ENCODE results near the gene ABHD15. TPM values are rescaled to one million over a fixed set of nuclear protein-coding genes. Genes with fewer than 3 reads are reported as not detected.
A peak's percentile ranks its signal among the peaks of the same experiment; 100 is the strongest.

ABHD15 gene
- total RNA-seq, 2 experiments from 2014 or later = 4.1 to 4.9 TPM

- ATAC-seq (ENCODE audit: poor library complexity) = peak; percentile 22
- Histone ChIP-seq H3K4me3 (ENCODE audit: low read length) (peak overlapping the region; percentile 67), H3K4me1 (ENCODE audit: insufficient read depth, low read length) (peaks cover 67% of the 10 kb centered on the region), H3K36me3 (ENCODE audit: insufficient read depth, low read length) (no peaks in the 10 kb centered on the region), H3K27me3 (ENCODE audit: control insufficient read depth in 1 of 2, insufficient read depth in 2 of 2, low read length in 2 of 2) (no peaks in the 10 kb centered on the region), H3K27ac (ENCODE audit: low read depth in 1 of 2, low read length in 2 of 2) (no peak overlapping the region), H3K9me3 (ENCODE audit: control insufficient read depth in 1 of 2, insufficient read depth in 1 of 2, low read length in 2 of 2) (no peaks in the 10 kb centered on the region)
- Mint-ChIP-seq H3K4me1 (ENCODE audit: low read depth) (peaks cover 50% of the 10 kb centered on the region), H3K4me3 (peak overlapping the region; percentile 92), H3K27ac (peak overlapping the region; percentile 18), H3K9me3 (no peaks in the 10 kb centered on the region), H3K36me3 (ENCODE audit: low read depth) (peaks cover 4% of the 10 kb centered on the region), H3K27me3 (no peaks in the 10 kb centered on the region)
- DNase-seq = peak; percentile 55 to 86 (median 71)
- intact Hi-C loops (cut with DNase I, micrococcal nuclease) = loop anchor here in 1 of 2 experiments (1.0 kb wide), 1 partner anchor 12 kb away; no protein-coding TSS in a partner anchor
- peak; percentile 94 for TF ChIP-seq CTCF (IDR thresholded peaks at IDR 0.05)
- ChIA-PET POLR2A (interaction anchor here (1.0 to 3.2 kb wide), 9 partner anchors 11 to 338 kb away, joined by 3 to 29 read pairs (median 4); partner anchors contain the start of genes ABHD15 and SSH2), CTCF (interaction anchor here (0.6 to 4.9 kb wide), 13 partner anchors 8 to 114 kb away, joined by 3 to 96 read pairs (median 5); partner anchors contain the start of genes ABHD15, CORO6 and TP53I13)
Measured at GRCh38 chr17:29591737-29592608, 25.1 kb upstream of the ABHD15 start.

- Histone ChIP-seq H3K4me1 (ENCODE audit: insufficient read depth, low read length) (peaks cover 74% of the 10 kb centered on the region), H3K27me3 (ENCODE audit: control insufficient read depth in 1 of 2, insufficient read depth in 2 of 2, low read length in 2 of 2) (no peaks in the 10 kb centered on the region), H3K36me3 (ENCODE audit: insufficient read depth, low read length) (no peaks in the 10 kb centered on the region), H3K4me3 (ENCODE audit: low read length) (peak overlapping the region; percentile 67), H3K9me3 (ENCODE audit: control insufficient read depth in 1 of 2, insufficient read depth in 1 of 2, low read length in 2 of 2) (no peaks in the 10 kb centered on the region), H3K27ac (ENCODE audit: low read depth in 1 of 2, low read length in 2 of 2) (no peak overlapping the region)
- Mint-ChIP-seq H3K4me3 (peak overlapping the region; percentile 92), H3K4me1 (ENCODE audit: low read depth) (peaks cover 57% of the 10 kb centered on the region), H3K36me3 (ENCODE audit: low read depth) (peaks cover 4% of the 10 kb centered on the region), H3K9me3 (no peaks in the 10 kb centered on the region), H3K27me3 (no peaks in the 10 kb centered on the region), H3K27ac (no peak overlapping the region)
- no peak for TF ChIP-seq CTCF (IDR thresholded peaks at IDR 0.05)
- POLR2A ChIA-PET = interaction anchor here (1.8 to 3.2 kb wide), 4 partner anchors 10 to 26 kb away, joined by 8 to 29 read pairs (median 21); partner anchors contain the start of gene ABHD15
- DNase-seq (peak in 4 of 14 experiments; percentile 25 to 61 (median 52)), ATAC-seq (ENCODE audit: poor library complexity) (no peak)
- intact Hi-C loops (cut with DNase I, micrococcal nuclease) = loop anchor here in 1 of 2 experiments (1.0 kb wide), 1 partner anchor 11 kb away; no protein-coding TSS in a partner anchor
- CTCF ChIA-PET = interaction anchor here (1.1 to 4.9 kb wide), 8 partner anchors 11 to 114 kb away, joined by 3 to 96 read pairs (median 12); partner anchors contain the start of genes ABHD15 and TP53I13
Measured at GRCh38 chr17:29591146-29591736, 24.4 kb upstream of the ABHD15 start.

Measured in CD4-positive, alpha-beta T cell (primary cell).